ENCODE measurements around the gene LMO3.

Gene LMO3

DNA sequence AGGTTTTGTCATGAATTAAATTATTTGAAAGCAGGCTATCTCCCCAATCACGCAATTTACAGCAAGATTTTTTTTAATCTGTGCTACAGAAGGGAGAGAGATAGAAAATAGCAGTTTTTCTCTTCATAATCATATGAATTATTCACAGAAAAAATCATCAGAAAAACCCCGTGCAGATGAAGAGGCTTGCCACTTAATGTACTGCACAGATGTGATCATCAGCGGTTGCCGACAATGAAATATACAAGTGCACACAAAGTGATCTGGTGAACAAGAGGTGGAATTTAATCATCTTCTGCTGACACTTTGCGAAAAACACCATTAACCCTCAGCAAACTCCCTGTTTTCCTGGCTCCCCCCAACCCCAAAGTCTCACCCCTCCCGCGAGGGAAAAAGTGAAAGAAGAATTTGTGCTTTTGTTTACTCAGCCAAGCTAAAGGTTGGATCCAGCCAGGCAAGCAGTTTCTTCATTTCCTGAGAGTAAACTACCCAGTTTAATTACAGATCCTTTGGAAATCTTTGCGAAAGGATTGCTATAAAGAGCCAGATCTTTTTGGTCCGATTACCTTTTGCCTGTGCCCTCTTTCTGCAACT lies 3.1 kb upstream of the LMO3 start:
- Histone ChIP-seq H3K9ac (ENCODE audit: low read depth, low read length) (no peak overlapping the region), H3K4me3 (ENCODE audit: low read depth, low read length) (peak overlapping the region; percentile 23), H3K9me3 (ENCODE audit: control insufficient read depth, insufficient read depth, low read length) (no peaks in the 10 kb centered on the region), H3K27me3 (ENCODE audit: control insufficient read depth, insufficient read depth, low read length) (peaks cover 64% of the 10 kb centered on the region), H3K36me3 (ENCODE audit: control insufficient read depth, insufficient read depth, low read length) (no peaks in the 10 kb centered on the region), H3K4me1 (ENCODE audit: control insufficient read depth, insufficient read depth, low read length) (peaks cover 34% of the 10 kb centered on the region)

DNA sequence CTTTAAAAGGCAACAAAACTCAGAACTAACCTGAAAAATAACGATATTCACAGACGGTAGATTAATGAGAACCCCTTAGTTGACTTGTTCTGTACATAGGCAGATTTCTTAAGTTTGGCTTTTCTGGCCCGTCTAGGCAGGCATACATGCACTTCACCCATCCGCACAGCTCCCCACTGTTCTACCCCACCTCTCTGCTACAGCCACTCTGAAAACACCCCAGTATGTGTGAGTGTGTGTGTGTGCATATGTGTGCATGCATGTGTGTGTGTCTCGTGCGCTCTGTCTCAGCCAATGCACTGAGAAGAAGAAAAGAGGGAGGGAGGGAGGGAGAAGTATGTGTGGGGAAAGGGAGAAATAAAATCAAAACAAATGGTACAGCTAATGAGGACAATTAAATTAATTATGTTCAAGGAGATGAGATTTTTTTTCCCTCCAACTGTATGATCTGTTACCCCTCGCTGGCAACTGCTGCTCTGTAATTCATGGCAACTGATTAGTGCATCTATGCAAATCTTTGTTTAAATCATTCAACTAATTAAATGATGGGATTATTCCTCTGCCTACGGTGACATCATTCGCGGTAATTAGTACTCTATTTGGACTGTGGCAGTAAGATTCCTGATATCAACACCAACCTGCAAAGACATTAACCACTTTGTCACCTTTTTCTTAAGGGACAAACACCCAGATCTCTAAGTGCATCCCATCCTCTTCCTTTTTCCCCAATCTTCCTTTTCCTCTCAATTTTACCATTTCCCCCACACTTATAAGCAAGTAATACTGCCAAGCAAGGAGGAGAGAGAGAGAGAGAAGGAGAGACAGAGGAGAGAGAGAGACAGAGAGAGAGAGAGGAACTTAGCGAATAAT lies 2.2 kb upstream of the LMO3 start:
- H3K9ac ChIP-seq (ENCODE audit: low read depth, low read length), result no peak overlapping the region
- H3K4me1 ChIP-seq (ENCODE audit: control insufficient read depth, insufficient read depth, low read length), result peaks cover 34% of the 10 kb centered on the region
- H3K4me3 ChIP-seq (ENCODE audit: low read depth, low read length), result peak overlapping the region; percentile 14
- no peaks in the 10 kb centered on the region for H3K36me3 ChIP-seq (ENCODE audit: control insufficient read depth, insufficient read depth, low read length)
- H3K9me3 ChIP-seq (ENCODE audit: control insufficient read depth, insufficient read depth, low read length), result no peaks in the 10 kb centered on the region
- H3K27me3 ChIP-seq (ENCODE audit: control insufficient read depth, insufficient read depth, low read length), result peaks cover 72% of the 10 kb centered on the region

DNA sequence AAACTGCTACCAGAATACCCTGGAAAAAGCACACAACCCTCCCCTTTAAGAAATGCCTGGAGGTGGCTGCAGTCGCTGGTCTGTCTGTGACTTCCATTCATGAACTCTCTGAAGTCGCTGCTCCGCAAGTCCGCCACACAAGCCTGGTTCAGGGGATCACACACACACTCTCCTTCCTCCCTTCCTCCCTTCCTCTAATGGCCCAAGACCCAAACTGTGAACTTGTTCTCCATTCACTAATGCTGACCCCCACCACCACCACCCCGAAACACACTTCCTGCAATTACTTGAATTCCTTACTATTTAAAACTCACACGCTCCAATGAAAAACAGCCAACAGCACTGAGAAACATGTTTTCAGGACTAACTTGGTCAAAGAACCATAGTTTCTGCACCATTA lies 1.0 kb upstream of the LMO3 start:
- peaks cover 34% of the 10 kb centered on the region for H3K4me1 ChIP-seq (ENCODE audit: control insufficient read depth, insufficient read depth, low read length)
- no peaks in the 10 kb centered on the region for H3K9me3 ChIP-seq (ENCODE audit: control insufficient read depth, insufficient read depth, low read length)
- peak overlapping the region; percentile 76 for H3K4me3 ChIP-seq (ENCODE audit: low read depth, low read length)
- H3K9ac ChIP-seq (ENCODE audit: low read depth, low read length), result no peak overlapping the region
- H3K27me3 ChIP-seq (ENCODE audit: control insufficient read depth, insufficient read depth, low read length), result peaks cover 74% of the 10 kb centered on the region
- H3K36me3 ChIP-seq (ENCODE audit: control insufficient read depth, insufficient read depth, low read length), result no peaks in the 10 kb centered on the region

DNA sequence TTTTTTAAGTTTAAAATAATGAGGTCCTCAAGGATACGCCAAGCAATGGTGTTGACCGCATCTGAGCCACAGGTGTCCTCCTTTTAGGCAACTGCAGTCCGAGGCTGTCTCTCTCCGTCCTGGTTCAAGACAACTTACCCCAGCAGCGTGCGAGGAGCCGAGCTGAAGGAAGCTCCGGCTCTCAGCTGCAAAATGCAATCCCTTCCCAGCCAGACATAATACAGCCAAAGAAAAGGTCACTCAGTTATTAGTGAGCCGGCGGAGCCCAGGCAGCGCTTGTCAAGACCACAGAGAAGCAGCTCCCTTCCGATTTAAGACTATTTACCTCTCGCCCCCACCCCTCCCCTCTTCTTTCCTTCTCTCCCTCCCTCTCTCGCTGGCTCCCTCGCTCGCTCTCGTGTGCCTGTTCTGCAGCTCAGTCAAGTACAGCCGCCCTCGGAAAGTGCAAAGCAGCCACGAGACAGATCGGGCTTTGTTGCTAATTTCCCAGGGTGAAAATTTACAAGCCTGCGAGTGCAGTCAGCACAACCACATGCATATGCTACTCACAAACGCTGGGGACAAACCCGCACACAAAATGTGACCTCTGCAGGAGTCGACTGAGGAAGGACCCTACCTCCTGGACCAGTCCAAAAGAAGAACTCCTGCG lies 363 bp upstream of the LMO3 start:
- H3K9me3 ChIP-seq (ENCODE audit: control insufficient read depth, insufficient read depth, low read length), result no peaks in the 10 kb centered on the region
- peak overlapping the region; percentile 76 for H3K4me3 ChIP-seq (ENCODE audit: low read depth, low read length)
- peaks cover 70% of the 10 kb centered on the region for H3K27me3 ChIP-seq (ENCODE audit: control insufficient read depth, insufficient read depth, low read length)
- H3K9ac ChIP-seq (ENCODE audit: low read depth, low read length), result no peak overlapping the region
- no peaks in the 10 kb centered on the region for H3K36me3 ChIP-seq (ENCODE audit: control insufficient read depth, insufficient read depth, low read length)
- H3K4me1 ChIP-seq (ENCODE audit: control insufficient read depth, insufficient read depth, low read length), result peaks cover 34% of the 10 kb centered on the region

DNA sequence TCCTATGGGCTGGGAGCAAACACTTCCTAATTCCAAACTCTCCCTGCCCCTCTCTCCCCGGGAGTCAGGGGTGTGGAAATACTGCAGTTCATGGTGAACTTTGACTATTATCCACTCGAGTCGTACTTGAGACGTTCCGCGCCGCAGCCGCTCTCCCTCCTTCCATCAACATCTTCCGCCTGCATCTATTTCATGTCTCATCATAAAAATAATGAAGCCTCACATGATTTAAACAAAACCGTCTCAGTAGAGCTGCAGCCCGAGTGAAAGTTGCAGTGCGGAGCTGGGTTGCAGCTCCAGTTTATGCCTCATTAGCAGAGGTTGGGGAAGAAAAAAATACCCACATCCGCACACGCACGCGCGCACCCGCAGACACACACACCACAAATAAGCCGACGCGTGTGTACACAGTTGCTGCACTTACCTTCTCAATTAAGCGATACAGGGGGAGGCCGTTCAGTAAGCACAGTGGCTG lies 283 bp downstream of the LMO3 start:
- Histone ChIP-seq H3K36me3 (ENCODE audit: control insufficient read depth, insufficient read depth, low read length) (no peaks in the 10 kb centered on the region), H3K27me3 (ENCODE audit: control insufficient read depth, insufficient read depth, low read length) (peaks cover 70% of the 10 kb centered on the region), H3K4me1 (ENCODE audit: control insufficient read depth, insufficient read depth, low read length) (peaks cover 30% of the 10 kb centered on the region), H3K4me3 (ENCODE audit: low read depth, low read length) (peak overlapping the region; percentile 76), H3K9ac (ENCODE audit: low read depth, low read length) (no peak overlapping the region), H3K9me3 (ENCODE audit: control insufficient read depth, insufficient read depth, low read length) (no peaks in the 10 kb centered on the region)

DNA sequence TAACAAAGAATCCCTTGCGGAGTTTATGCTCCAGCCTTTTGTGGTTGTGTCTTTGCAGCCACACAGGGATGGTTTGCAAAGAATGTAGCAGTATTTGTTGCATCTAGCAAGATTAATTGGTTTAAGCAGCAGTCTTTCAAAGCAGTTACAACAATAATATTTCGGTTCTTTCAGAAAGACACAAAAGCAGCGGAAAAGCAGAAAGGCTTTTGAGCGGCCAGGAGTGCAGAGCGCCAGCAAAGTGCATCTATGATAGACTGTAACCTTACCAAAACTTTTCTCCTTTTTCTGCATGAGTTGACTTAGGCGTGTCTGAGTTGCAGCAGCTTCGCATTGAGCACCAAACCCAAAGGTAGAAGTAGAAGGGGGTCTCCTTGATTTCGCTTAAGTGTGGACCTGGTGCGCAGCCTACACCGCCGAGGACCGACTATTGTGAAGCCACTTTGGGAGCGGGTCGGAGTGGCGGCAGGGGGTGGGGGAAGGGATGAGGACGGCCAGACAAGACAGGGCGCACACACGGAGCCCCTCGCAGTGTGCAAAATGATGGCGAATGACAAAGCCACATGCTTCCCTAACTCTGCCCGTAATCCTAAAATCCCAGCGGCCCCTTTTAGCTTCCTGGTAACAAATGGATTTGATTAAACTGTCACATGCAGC lies 1.2 kb downstream of the LMO3 start:
- H3K9me3 ChIP-seq (ENCODE audit: control insufficient read depth, insufficient read depth, low read length), result no peaks in the 10 kb centered on the region
- peaks cover 64% of the 10 kb centered on the region for H3K27me3 ChIP-seq (ENCODE audit: control insufficient read depth, insufficient read depth, low read length)
- peaks cover 26% of the 10 kb centered on the region for H3K4me1 ChIP-seq (ENCODE audit: control insufficient read depth, insufficient read depth, low read length)
- H3K36me3 ChIP-seq (ENCODE audit: control insufficient read depth, insufficient read depth, low read length), result no peaks in the 10 kb centered on the region
- H3K4me3 ChIP-seq (ENCODE audit: low read depth, low read length), result peak overlapping the region; percentile 45
- no peak overlapping the region for H3K9ac ChIP-seq (ENCODE audit: low read depth, low read length)

DNA sequence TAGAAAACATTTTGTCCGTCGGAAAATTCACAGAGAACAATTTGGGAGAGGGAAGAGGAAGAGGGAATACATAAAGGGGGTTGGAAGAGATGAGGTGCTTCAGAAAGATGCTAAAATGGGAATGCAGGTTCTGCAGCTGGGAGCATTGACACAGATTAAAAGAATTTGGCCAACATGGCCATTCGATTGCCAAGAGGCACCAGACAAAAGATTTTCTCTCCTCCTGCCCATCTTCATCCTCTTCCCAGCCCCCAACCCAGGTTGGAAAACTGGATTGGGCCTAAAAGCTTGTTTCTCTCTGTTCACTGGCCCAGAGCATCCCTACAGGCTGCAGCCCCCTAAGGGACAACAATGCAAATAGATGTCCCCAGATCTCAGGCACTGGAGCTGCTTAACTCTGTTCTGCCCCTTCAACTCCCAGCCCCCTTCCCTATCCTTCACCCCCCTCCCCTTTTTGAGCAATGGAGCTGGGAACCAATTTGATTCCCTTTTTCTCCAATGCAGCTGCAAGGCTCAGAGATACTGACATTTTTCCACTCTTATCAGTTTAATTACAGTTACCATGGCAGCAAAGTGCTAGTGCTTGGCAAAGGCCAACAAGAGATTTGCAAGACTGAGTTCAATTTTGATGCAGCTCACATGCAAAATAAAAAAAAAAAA lies 1.9 kb downstream of the LMO3 start:
- Histone ChIP-seq H3K4me3 (ENCODE audit: low read depth, low read length) (no peak overlapping the region), H3K9ac (ENCODE audit: low read depth, low read length) (no peak overlapping the region), H3K9me3 (ENCODE audit: control insufficient read depth, insufficient read depth, low read length) (no peaks in the 10 kb centered on the region), H3K4me1 (ENCODE audit: control insufficient read depth, insufficient read depth, low read length) (peaks cover 23% of the 10 kb centered on the region), H3K36me3 (ENCODE audit: control insufficient read depth, insufficient read depth, low read length) (no peaks in the 10 kb centered on the region), H3K27me3 (ENCODE audit: control insufficient read depth, insufficient read depth, low read length) (peaks cover 57% of the 10 kb centered on the region)

DNA sequence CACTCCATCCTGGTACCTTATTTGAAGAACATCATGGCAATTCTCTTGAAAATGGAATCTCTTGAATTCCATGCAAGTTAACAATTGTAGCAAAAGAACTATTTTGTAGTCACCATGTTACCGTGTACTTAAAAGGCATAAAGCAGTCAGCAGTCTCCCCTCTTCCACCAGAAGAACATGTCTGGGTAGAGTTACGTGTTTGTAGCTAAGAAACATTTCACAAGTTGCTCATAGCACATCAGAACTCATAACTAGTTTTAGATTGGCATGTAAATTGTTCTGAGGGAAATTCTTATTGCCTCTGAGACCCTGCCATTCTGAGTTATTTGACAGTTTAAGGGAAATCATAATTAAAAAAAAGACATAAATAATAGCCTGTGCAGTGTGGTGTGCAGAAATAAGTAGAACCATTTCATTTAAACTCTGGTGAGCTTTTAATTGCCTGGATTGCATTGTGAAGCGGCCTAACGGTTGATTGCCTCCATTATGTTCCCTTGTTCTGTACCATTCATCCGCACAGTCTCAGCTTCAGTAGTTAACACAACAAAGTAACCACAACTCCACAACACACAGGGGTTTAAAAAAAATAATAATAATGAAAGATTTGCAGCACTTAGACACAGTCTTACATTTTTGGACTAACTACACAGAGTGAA lies 2.6 kb downstream of the LMO3 start:
- Histone ChIP-seq H3K9me3 (ENCODE audit: control insufficient read depth, insufficient read depth, low read length) (no peaks in the 10 kb centered on the region), H3K4me3 (ENCODE audit: low read depth, low read length) (no peak overlapping the region), H3K4me1 (ENCODE audit: control insufficient read depth, insufficient read depth, low read length) (peaks cover 16% of the 10 kb centered on the region), H3K27me3 (ENCODE audit: control insufficient read depth, insufficient read depth, low read length) (peaks cover 51% of the 10 kb centered on the region), H3K36me3 (ENCODE audit: control insufficient read depth, insufficient read depth, low read length) (no peaks in the 10 kb centered on the region), H3K9ac (ENCODE audit: low read depth, low read length) (no peak overlapping the region)

DNA sequence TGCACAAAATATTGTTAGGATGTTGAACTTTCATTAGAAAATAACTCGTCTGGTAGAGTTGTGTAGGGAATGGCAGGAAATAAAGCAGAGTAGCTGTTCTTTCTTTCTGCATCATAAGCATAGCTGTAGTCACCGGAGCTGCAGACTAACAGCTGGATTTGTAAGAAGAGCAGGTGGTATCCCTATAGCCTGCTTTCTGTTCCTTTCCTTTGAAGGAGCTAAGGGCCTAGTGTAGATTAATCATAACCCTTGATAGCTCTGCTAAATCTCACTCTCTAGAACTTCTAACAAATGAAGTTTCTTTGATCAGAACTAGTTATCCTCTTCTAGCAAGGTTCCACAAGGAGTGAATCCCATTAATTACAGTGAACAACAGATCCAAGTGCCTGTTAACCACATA lies 3.5 kb downstream of the LMO3 start:
- Histone ChIP-seq H3K9ac (ENCODE audit: low read depth, low read length) (no peak overlapping the region), H3K9me3 (ENCODE audit: control insufficient read depth, insufficient read depth, low read length) (no peaks in the 10 kb centered on the region), H3K27me3 (ENCODE audit: control insufficient read depth, insufficient read depth, low read length) (peaks cover 41% of the 10 kb centered on the region), H3K36me3 (ENCODE audit: control insufficient read depth, insufficient read depth, low read length) (no peaks in the 10 kb centered on the region), H3K4me1 (ENCODE audit: control insufficient read depth, insufficient read depth, low read length) (peaks cover 11% of the 10 kb centered on the region), H3K4me3 (ENCODE audit: low read depth, low read length) (no peak overlapping the region)

DNA sequence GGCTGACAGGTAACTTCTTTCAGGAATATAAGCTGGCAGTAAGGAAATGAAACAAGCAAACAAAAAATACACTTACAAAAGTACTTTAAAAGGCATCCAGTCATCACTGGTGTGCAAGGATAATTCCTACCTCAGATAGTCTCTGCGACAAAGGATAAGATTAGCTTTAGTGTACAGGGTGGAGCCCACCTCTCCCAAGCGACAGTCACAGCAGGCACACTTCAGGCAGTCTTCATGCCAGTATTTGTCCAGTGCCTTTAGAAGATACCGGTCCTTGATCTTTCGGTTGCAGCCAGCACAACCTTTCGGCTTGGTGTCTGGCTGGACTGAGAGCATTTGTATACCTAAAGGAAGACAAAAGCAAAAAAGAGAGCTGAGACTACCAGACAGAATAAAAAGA lies 5.4 kb downstream of the LMO3 start:
- H3K27me3 ChIP-seq (ENCODE audit: control insufficient read depth, insufficient read depth, low read length), result peaks cover 23% of the 10 kb centered on the region
- no peaks in the 10 kb centered on the region for H3K9me3 ChIP-seq (ENCODE audit: control insufficient read depth, insufficient read depth, low read length)
- no peak overlapping the region for H3K9ac ChIP-seq (ENCODE audit: low read depth, low read length)
- no peaks in the 10 kb centered on the region for H3K36me3 ChIP-seq (ENCODE audit: control insufficient read depth, insufficient read depth, low read length)
- no peak overlapping the region for H3K4me3 ChIP-seq (ENCODE audit: low read depth, low read length)
- peaks cover 3% of the 10 kb centered on the region for H3K4me1 ChIP-seq (ENCODE audit: control insufficient read depth, insufficient read depth, low read length)

DNA sequence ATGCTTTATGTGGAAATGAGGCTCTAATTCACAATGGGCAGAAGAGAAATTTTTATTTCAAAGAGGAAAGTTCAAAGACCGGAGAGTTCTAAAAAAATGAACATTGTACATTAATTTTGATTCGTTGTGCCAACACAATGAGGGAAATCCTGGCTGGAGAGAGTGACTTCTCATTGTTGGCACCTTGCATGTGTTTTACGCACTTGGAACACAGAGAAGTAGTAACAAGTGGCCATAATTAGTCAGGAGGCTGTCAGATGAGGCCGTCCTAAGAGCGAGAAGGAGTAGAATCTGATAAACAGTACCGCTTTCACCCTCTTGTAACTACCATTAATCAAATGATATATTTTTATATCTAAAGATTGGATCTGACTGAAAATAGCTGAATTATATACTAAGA lies 6.9 kb downstream of the LMO3 start:
- no peaks in the 10 kb centered on the region for H3K36me3 ChIP-seq (ENCODE audit: control insufficient read depth, insufficient read depth, low read length)
- H3K27me3 ChIP-seq (ENCODE audit: control insufficient read depth, insufficient read depth, low read length), result peaks cover 10% of the 10 kb centered on the region

More for the DNA sequence above, 6.9 kb downstream of the LMO3 start:
- Histone ChIP-seq H3K9me3 (ENCODE audit: control insufficient read depth, insufficient read depth, low read length) (no peaks in the 10 kb centered on the region), H3K4me3 (ENCODE audit: low read depth, low read length) (no peak overlapping the region), H3K9ac (ENCODE audit: low read depth, low read length) (no peak overlapping the region), H3K4me1 (ENCODE audit: control insufficient read depth, insufficient read depth, low read length) (no peaks in the 10 kb centered on the region)
